HG02623 (cell line): ENCODE results near the gene EPHB1.
"Not testable (repeated sequence)": the region's sequence is repeated elsewhere in the genome, so short reads cannot be mapped to it uniquely, and the experiment has no call there.

Source experiments
- ATAC-seq: cut with Tn5 transposase; IDR thresholded peaks from one replicate; pipeline ENCODE4 v1.9.1; 2021; ENCODE audit warnings: moderate library complexity; ENCODE audit not compliant: unreplicated experiment

Gene EPHB1

GRCh38 chr3:134938029-134938525, 143.0 kb downstream of the EPHB1 start:
- no peak for ATAC-seq

GRCh38 chr3:134939978-134940377, 144.9 kb downstream of the EPHB1 start:
- no peak for ATAC-seq

GRCh38 chr3:134941820-134942219, 146.8 kb downstream of the EPHB1 start:
- ATAC-seq: no peak

GRCh38 chr3:134944429-134944828, 149.4 kb downstream of the EPHB1 start:
- no peak for ATAC-seq

DNA sequence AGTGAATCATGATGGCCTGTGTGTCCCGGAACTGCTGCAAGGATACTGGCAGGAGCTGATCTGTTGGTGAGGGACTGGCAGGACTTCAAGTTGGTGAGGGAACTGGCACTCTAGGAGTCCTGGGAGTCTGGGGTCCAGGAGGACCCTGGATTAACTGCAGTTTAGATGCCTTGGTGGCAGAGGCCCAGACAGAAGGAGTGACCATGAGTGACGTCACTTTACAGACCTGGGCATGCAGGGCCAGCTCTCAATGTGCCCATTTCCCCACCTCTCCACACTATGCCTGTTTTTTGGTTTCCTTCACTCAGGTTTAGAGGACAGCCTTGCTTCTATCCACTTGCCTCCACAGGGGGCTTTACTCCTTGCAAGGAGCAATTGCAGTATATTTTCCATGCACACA, 154.1 kb downstream of the EPHB1 start:
- no peak for ATAC-seq

DNA sequence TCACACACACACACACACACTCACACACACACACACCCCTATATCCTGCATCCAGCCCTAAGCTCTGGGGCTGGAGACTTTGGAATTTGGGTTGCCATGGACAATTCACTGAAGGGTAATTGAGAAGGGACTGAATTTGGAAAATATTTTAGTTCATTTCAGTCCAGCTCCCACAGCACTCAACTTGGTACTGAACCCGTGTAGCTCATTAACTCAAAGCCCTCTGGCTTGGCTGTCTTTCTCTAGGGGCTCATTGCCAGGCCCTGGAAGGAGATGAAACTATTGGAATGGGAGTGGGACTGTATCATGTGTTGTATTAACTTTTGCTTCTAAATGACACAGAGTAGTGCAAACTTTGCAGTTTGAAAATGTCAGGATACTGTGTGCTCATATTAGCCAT, 157.3 kb downstream of the EPHB1 start:
- no peak for ATAC-seq

GRCh38 chr3:134955874-134956273, 160.8 kb downstream of the EPHB1 start:
- no peak for ATAC-seq

DNA sequence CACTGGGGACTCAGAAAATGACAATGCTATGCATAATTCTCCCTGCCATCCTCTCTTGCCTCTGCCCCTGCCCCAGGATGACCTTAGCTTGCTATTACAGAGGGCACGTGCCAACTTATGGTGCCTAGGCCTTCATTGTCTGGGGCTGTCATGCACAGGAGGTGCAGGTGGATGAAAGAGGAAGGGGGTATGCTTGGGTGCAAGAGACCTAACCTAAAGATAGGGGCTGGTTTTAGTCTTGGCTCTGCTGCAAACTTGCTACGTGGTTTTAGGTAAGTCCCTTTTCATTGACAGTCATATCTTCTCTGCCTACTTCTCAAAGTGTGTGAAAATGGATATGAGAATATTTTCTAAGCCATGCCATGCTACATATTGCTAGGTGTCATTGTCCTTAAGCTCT, 161.3 kb downstream of the EPHB1 start:
- ATAC-seq: peak; percentile 74

DNA sequence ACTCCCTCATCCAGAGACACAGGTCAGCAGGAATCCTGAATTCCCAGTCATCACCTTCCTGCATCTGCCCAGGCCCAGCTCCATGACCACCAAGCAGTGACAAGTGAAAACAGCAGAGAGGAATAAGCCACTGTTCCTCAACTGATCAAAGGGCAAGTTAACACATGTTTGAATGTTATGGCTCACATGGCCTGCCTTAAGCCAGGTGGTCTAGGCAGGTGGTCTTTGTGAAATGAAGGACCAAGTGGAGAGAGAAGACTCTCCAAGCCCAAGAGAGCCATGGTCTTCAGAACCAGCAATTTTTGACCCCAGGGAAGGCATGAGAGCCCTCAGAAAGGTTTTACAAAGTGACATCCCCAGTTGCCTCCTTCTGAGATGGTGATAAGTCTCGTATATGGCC, 161.8 kb downstream of the EPHB1 start:
- no peak for ATAC-seq

DNA sequence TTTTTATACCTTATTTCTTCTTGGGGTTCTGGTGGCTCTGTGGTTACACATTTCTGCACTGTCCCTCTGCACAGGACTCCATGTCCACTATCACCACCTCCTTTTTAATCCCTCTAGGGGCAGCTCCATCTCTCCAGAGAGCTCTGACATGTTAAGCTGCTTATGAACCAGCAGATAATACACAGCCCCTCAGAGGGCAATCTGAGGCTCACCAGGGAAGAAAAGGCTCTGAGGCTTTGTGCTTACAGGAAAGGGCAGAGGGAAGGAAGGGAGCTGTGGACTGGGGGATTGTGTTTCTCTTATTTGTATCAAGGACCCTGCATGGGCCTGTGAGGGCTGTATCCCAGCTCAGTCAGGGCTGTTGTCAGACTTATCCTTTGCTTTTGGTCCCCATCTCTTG, 164.5 kb downstream of the EPHB1 start:
- no peak for ATAC-seq

DNA sequence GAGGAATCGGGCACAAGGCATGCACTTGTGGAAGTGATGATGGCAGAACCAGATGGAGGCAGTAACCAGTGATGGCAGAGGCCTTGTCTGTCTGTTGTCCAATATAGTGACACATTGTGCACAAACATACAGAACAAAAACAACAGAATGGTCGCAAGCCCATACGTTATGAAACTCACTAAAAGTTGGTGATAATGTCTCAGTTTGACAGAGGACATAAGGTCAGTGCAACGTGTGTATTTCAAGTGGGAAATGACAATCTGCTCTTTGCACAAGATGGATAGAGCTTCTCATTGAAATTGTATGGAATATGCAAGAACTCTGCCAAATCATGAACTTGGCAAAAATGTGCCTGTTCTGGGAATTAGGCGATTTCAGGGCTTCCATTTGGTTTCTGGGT, 169.2 kb downstream of the EPHB1 start:
- no peak for ATAC-seq

DNA sequence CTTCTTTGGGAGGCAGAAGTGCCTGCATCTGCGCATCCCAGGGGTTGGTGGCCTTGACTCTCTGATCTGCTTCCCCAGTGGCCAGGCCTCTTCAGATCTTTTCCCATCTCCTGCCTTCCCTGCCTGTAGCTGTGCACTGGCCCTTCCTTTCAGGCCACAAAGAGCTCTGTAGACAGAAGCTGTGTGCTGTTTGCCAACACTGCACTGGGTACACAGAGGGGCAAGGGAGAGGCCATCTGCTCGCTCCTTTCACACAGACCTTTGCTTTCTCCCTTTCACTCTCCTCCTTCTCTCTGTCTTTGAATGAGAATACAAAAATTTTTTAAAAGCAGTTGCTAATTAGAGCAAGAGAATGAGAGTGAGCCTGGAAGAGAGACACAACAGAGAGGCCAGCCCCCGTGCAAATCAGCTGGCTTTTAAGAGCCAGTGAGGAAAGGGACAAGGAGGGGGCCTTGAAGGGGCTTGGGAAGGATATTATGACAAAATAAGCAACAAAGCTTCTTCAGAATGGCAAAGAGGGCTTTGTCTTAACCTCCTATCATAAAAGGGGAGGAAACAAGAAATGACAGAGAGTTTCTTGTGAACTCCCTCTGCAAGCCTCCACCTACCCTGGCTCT, 170.9 kb downstream of the EPHB1 start:
- no peak for ATAC-seq

DNA sequence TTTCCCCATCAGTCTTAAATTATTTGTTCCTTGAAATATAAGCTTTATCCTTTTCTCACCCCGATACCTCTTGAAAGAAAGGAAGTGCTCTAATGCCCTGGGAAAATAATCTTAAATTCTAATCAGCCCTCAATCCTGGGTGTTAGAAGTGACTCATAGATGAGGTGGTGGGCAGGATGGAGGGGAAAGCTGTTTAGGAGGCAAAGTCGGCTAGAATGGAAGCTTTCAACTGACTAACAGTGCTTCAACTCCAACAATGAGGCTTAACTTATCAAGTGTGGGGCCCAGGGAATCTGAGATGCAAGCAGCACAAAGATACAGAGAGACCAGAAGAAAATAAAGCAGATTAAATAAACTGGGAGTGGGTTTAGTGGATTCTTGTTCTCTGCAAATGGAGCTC, 175.8 kb downstream of the EPHB1 start:
- ATAC-seq: no peak

GRCh38 chr3:134971306-134971705, 176.2 kb downstream of the EPHB1 start:
- ATAC-seq: no peak

- not testable (repeated sequence) for ATAC-seq
Measured at GRCh38 chr3:134971907-134972306, 176.8 kb downstream of the EPHB1 start.

DNA sequence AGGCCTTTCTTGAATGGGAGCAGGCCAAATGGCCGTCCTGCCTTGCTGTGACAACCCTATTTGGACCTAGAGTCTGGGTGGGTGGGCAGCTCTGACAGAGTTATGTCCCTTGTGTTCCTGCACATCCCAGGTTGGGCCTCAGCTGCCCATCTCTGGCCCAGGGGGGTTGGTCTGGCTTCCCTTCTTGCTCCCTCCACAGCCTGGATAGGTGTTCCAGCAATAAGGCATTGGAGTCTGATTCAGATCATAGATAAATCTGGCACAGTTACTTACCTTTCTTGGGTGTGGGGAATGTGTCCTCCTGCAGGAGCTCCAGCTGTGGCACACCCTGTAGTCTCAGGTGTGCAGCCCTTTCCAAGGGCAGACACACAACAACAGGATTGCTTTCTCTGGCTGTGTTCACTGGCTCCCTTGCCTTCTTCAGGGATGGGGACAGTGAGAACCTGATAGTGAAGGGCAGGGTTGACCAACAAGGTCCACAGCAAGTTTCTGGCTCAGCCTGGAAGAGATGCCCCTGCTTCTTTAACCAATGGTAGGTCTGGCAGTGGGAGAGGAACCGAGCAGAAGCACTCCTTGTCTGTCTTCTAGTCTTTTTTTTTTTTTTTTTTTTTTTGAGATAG, 177.9 kb downstream of the EPHB1 start:
- ATAC-seq: no peak

DNA sequence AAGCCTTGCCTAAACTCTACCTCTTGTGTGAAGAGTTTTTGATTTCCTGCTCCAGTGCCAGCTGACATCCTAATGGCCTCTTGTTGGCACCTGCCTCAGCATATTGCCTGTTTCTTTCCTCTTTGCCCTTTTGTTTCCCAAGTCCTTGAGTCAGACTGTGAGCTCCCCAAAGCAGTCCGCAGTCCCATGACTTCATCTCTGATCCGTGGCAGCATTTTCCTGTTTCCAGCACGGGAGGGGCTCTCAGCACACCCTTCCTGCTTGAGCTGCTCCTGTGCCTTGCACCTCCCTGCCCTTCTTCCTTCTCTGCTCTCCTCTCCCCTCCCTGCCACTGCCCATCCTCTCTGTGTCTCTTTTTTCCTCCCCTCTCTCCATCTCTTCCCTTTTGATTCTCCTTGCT, 179.6 kb downstream of the EPHB1 start:
- ATAC-seq: no peak

DNA sequence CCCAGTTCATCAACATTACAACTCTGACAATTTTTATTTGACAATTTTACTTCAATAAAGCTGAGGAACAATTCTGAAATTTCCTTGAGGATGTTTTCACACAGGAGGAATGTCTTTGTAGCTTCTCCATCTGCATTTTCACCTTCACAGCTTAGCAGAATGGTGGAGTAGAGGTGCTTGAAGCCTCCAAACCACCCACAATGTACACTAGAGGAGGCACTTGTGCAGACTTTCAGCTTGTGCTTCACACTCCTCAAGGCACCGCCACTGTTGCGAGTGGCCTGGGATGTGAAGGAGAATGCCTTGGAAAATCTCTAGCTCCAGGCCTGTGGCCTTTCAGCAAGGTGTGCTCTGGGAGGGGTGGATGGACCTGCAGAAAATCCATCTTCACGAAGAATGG, 181.9 kb downstream of the EPHB1 start:
- no peak for ATAC-seq

DNA sequence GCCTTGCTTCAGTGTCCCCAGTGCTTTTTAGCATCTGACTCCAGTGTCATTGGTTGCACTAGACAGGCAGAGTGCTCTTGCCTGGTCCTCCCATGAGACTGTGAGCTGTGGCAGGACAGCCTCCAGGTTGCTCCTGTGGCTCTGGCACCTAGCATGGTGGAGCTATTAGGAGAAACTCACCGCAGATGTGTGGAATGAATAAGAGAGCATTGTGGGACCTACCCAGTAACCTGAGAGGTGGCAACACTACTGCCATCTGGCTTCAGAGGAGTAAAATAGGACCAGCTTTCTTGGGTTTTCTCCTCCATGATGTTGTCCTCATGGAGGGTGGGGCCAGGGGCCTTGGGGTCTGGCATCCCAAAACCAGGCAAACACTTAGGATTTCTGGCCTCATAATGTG, 183.6 kb downstream of the EPHB1 start:
- ATAC-seq: no peak

- ATAC-seq: no peak
Measured at GRCh38 chr3:134985864-134986715, 191.0 kb downstream of the EPHB1 start.

- ATAC-seq: no peak
Measured at GRCh38 chr3:134988666-134989065, 193.6 kb downstream of the EPHB1 start.

- ATAC-seq: no peak
Measured at GRCh38 chr3:134991003-134991402, 195.9 kb downstream of the EPHB1 start.
